GM12892 (cell line): ENCODE results near the gene MDH1.

Experiments used
- POLR2A ChIP-seq: IDR thresholded peaks from 2 replicates; pipeline ENCODE4 v1.6.1; 2011; ENCODE audit warnings: low read depth, low read length, control low read depth
- TAF1 ChIP-seq: IDR thresholded peaks from 2 replicates; pipeline ENCODE4 v1.6.1; 2011; ENCODE audit warnings: low read depth, mild to moderate bottlenecking, control low read depth, low read length, borderline replicate concordance

DNA sequence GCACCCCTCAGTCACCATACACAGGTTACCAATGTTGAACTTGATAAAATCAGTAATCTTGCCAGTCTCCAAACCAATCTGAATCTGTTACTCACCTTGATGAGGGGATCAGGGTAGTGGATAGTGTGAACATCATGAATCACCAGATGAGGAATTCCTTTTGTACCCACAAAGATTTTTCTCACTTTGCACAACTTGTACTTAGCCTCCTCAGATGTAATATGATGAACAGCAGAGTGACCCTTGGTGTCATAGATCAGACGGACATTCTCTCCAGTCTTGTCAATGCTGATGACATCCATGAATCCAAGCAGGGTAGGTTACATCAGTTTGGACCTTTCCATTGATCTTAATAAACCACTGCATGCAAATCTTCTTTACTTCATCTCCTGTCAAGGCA lies 54.7 kb downstream of the MDH1 start:
- no peak for TF ChIP-seq POLR2A
- TF ChIP-seq TAF1 = no peak
